Right lung (tissue), 10 donors: ENCODE measurements around the gene CHCHD5. TPM values are rescaled to one million over a fixed set of nuclear protein-coding genes. Genes with fewer than 3 reads are reported as not detected.
"Not testable (repeated sequence)": the region's sequence is repeated elsewhere in the genome, so short reads cannot be mapped to it uniquely, and the experiment has no call there.

ENCODE experiments used
- DNase-seq, 2 donors: peaks; one replicate each; pipeline ENCODE4 v3.0.0-alpha.2; 2013
- long read RNA-seq, 8 donors: transcript quantifications; one replicate each; lab custom pipeline, GENCODE V29; 2026
- polyA plus RNA-seq, 5 donors: library from polyadenylated mRNA; unstranded; fragments of 120-200 nt; gene quantifications; one replicate each; pipeline versions ENCODE4 v1.2.1 to v1.2.3, GENCODE V29; 2013; ENCODE audit warnings: inconsistent platforms in 1 of 5, low replicate concordance in 1 of 5; ENCODE audit not compliant: insufficient read length in 5 of 5, insufficient read depth in 1 of 5

Gene CHCHD5
- polyA plus RNA-seq = 10 to 100 TPM; 19.8 to 35.4 (median 24.2) TPM
- long read RNA-seq, donor 1, transcript CHCHD5-201 (4 exons, 691 nt) = major isoform, 22 of 31 reads
- long read RNA-seq, donor 1, partial matches to known transcripts = 9 of 31 reads
- long read RNA-seq, donor 1, other reads (novel, unspliced or antisense) = 0 of 31 reads
- long read RNA-seq, donor 2, transcript CHCHD5-201 (4 exons, 691 nt) = major isoform, 16 of 29 reads
- long read RNA-seq, donor 2, partial matches to known transcripts = 7 of 29 reads
- long read RNA-seq, donor 2, other reads (novel, unspliced or antisense) = 5 of 29 reads
- long read RNA-seq, donor 3, transcript CHCHD5-201 (4 exons, 691 nt) = major isoform, 27 of 46 reads
- long read RNA-seq, donor 3, partial matches to known transcripts = 18 of 46 reads
- long read RNA-seq, donor 3, other reads (novel, unspliced or antisense) = 0 of 46 reads
- long read RNA-seq, donor 4, transcript CHCHD5-201 (4 exons, 691 nt) = major isoform, 15 of 15 reads
- long read RNA-seq, donor 4, partial matches to known transcripts = 0 of 15 reads
- long read RNA-seq, donor 4, other reads (novel, unspliced or antisense) = 0 of 15 reads
- long read RNA-seq, donor 5, transcript CHCHD5-201 (4 exons, 691 nt) = major isoform, 41 of 42 reads
- long read RNA-seq, donor 5, partial matches to known transcripts = 0 of 42 reads
- long read RNA-seq, donor 5, other reads (novel, unspliced or antisense) = 0 of 42 reads
- long read RNA-seq, donor 6, transcript CHCHD5-201 (4 exons, 691 nt) = major isoform, 35 of 36 reads
- long read RNA-seq, donor 6, partial matches to known transcripts = 0 of 36 reads
- long read RNA-seq, donor 6, other reads (novel, unspliced or antisense) = 0 of 36 reads
- long read RNA-seq, donor 7, transcript CHCHD5-201 (4 exons, 691 nt) = major isoform, 15 of 15 reads
- long read RNA-seq, donor 7, partial matches to known transcripts = 0 of 15 reads
- long read RNA-seq, donor 7, other reads (novel, unspliced or antisense) = 0 of 15 reads
- long read RNA-seq, donor 8, transcript CHCHD5-201 (4 exons, 691 nt) = major isoform, 5 of 5 reads
- long read RNA-seq, donor 8, partial matches to known transcripts = 0 of 5 reads
- long read RNA-seq, donor 8, other reads (novel, unspliced or antisense) = 0 of 5 reads

- DNase-seq = peak; percentile 92 to 94
Observed at GRCh38 chr2:112584134-112584890, at the start of gene CHCHD5. CHCHD5 (plus strand) TSS chr2:112584609; CDS start chr2:112584648, 39 bp downstream.

- no peak for DNase-seq
Observed at GRCh38 chr2:112534826-112535225, 49.6 kb upstream of the CHCHD5 start.

- not testable (repeated sequence) for DNase-seq
Observed at GRCh38 chr2:112536665-112537064, 47.7 kb upstream of the CHCHD5 start.

- no peak for DNase-seq
Observed at GRCh38 chr2:112539306-112539705, 45.1 kb upstream of the CHCHD5 start.

GRCh38 chr2:112540906-112541305 lies 43.5 kb upstream of the CHCHD5 start:
- DNase-seq = no peak

- no peak for DNase-seq
Observed at GRCh38 chr2:112541315-112542122, 42.9 kb upstream of the CHCHD5 start.

GRCh38 chr2:112542123-112542983 lies 42.1 kb upstream of the CHCHD5 start, which contains the start of gene POLR1B:
POLR1B (plus strand) TSS chr2:112542465; CDS start chr2:112542495, 30 bp downstream.
- peak; percentile 84 to 86 for DNase-seq

GRCh38 chr2:112542984-112543661 lies 41.3 kb upstream of the CHCHD5 start:
- no peak for DNase-seq

GRCh38 chr2:112547333-112547732 lies 37.1 kb upstream of the CHCHD5 start:
- peak; percentile 58 to 61 for DNase-seq

- DNase-seq = no peak
Observed at GRCh38 chr2:112548980-112549379, 35.4 kb upstream of the CHCHD5 start.

GRCh38 chr2:112566104-112566503 lies 18.3 kb upstream of the CHCHD5 start:
- DNase-seq = no peak

GRCh38 chr2:112566508-112566907 lies 17.9 kb upstream of the CHCHD5 start:
- DNase-seq = not testable (repeated sequence)

GRCh38 chr2:112572005-112572404 lies 12.4 kb upstream of the CHCHD5 start:
- no peak for DNase-seq

- no peak for DNase-seq
Observed at GRCh38 chr2:112577756-112578155, 6.7 kb upstream of the CHCHD5 start.

- no peak for DNase-seq
Observed at GRCh38 chr2:112579241-112579640, 5.2 kb upstream of the CHCHD5 start.

GRCh38 chr2:112580084-112580483 lies 4.3 kb upstream of the CHCHD5 start:
- DNase-seq = no peak

- peak in 1 of 2 donors; percentile 43 for DNase-seq
Observed at GRCh38 chr2:112582314-112582746, 2.1 kb upstream of the CHCHD5 start.

GRCh38 chr2:112583497-112584133 lies 794 bp upstream of the CHCHD5 start:
- DNase-seq = no peak
